ENCODE measurements around the gene OPCML.
A peak's percentile ranks its signal among the peaks of the same experiment; 100 is the strongest.

The OPCML gene

GRCh38 chr11:133403900-133404299, 128.4 kb downstream of the OPCML start:
- H3K4me3 ChIP-seq, result no peak overlapping the region
- no peaks in the 10 kb centered on the region for H3K4me1 ChIP-seq
- no peaks in the 10 kb centered on the region for H3K36me3 ChIP-seq (replicated peaks)
- DNase-seq (ENCODE audit: low spot score in 2 of 2), result peak; percentile 3 to 20
- no peaks in the 10 kb centered on the region for H3K27me3 ChIP-seq (ENCODE audit: low read depth)
- no peaks in the 10 kb centered on the region for H3K9me3 ChIP-seq
- in situ Hi-C loops (cut with MboI; ENCODE audit: low sequenced_read_pairs), result no loop called here

GRCh38 chr11:133402551-133402950, 129.8 kb downstream of the OPCML start:
- no peak overlapping the region for H3K4me3 ChIP-seq
- H3K27me3 ChIP-seq (ENCODE audit: low read depth), result no peaks in the 10 kb centered on the region
- DNase-seq (ENCODE audit: low spot score in 2 of 2), result no peak
- no peaks in the 10 kb centered on the region for H3K4me1 ChIP-seq
- H3K9me3 ChIP-seq, result no peaks in the 10 kb centered on the region
- H3K36me3 ChIP-seq (replicated peaks), result no peaks in the 10 kb centered on the region
- in situ Hi-C loops (cut with MboI; ENCODE audit: low sequenced_read_pairs), result no loop called here

- in situ Hi-C loops (cut with MboI; ENCODE audit: low sequenced_read_pairs), result no loop called here
- Histone ChIP-seq H3K4me1 (no peaks in the 10 kb centered on the region), H3K27me3 (ENCODE audit: low read depth) (no peaks in the 10 kb centered on the region), H3K36me3 (replicated peaks) (no peaks in the 10 kb centered on the region), H3K4me3 (no peak overlapping the region), H3K9me3 (no peaks in the 10 kb centered on the region)
- no peak for DNase-seq (ENCODE audit: low spot score in 2 of 2)
These were observed 132.3 kb downstream of the OPCML start for GRCh38 chr11:133399855-133400625.

GRCh38 chr11:133399294-133399693, 133.0 kb downstream of the OPCML start:
- Histone ChIP-seq H3K27me3 (ENCODE audit: low read depth) (no peaks in the 10 kb centered on the region), H3K9me3 (no peaks in the 10 kb centered on the region), H3K4me3 (no peak overlapping the region), H3K36me3 (replicated peaks) (no peaks in the 10 kb centered on the region), H3K4me1 (no peaks in the 10 kb centered on the region)
- DNase-seq (ENCODE audit: low spot score in 2 of 2), result no peak
- in situ Hi-C loops (cut with MboI; ENCODE audit: low sequenced_read_pairs), result no loop called here

GRCh38 chr11:133390803-133391202, 141.5 kb downstream of the OPCML start:
- DNase-seq (ENCODE audit: low spot score in 2 of 2), result no peak
- Histone ChIP-seq H3K27me3 (ENCODE audit: low read depth) (no peaks in the 10 kb centered on the region), H3K4me1 (no peaks in the 10 kb centered on the region), H3K36me3 (replicated peaks) (no peaks in the 10 kb centered on the region), H3K4me3 (no peak overlapping the region), H3K9me3 (no peaks in the 10 kb centered on the region)
- in situ Hi-C loops (cut with MboI; ENCODE audit: low sequenced_read_pairs), result no loop called here

- no peak for DNase-seq (ENCODE audit: low spot score in 2 of 2)
- in situ Hi-C loops (cut with MboI; ENCODE audit: low sequenced_read_pairs), result no loop called here
- H3K27me3 ChIP-seq (ENCODE audit: low read depth), result no peaks in the 10 kb centered on the region
- H3K4me1 ChIP-seq, result no peaks in the 10 kb centered on the region
- H3K4me3 ChIP-seq, result no peak overlapping the region
- no peaks in the 10 kb centered on the region for H3K9me3 ChIP-seq
- H3K36me3 ChIP-seq (replicated peaks), result no peaks in the 10 kb centered on the region
These were observed 143.2 kb downstream of the OPCML start for GRCh38 chr11:133388975-133389568.

- Histone ChIP-seq H3K4me3 (no peak overlapping the region), H3K4me1 (no peaks in the 10 kb centered on the region), H3K27me3 (ENCODE audit: low read depth) (no peaks in the 10 kb centered on the region), H3K36me3 (replicated peaks) (no peaks in the 10 kb centered on the region), H3K9me3 (no peaks in the 10 kb centered on the region)
- in situ Hi-C loops (cut with MboI; ENCODE audit: low sequenced_read_pairs), result no loop called here
- DNase-seq (ENCODE audit: low spot score in 2 of 2), result no peak
These were observed 144.0 kb downstream of the OPCML start for GRCh38 chr11:133388260-133388659.

GRCh38 chr11:133386852-133387251, 145.4 kb downstream of the OPCML start:
- Histone ChIP-seq H3K4me1 (no peaks in the 10 kb centered on the region), H3K36me3 (replicated peaks) (no peaks in the 10 kb centered on the region), H3K4me3 (no peak overlapping the region), H3K9me3 (no peaks in the 10 kb centered on the region), H3K27me3 (ENCODE audit: low read depth) (no peaks in the 10 kb centered on the region)
- in situ Hi-C loops (cut with MboI; ENCODE audit: low sequenced_read_pairs), result no loop called here
- no peak for DNase-seq (ENCODE audit: low spot score in 2 of 2)

GRCh38 chr11:133386262-133386661, 146.0 kb downstream of the OPCML start:
- no peaks in the 10 kb centered on the region for H3K9me3 ChIP-seq
- H3K36me3 ChIP-seq (replicated peaks), result no peaks in the 10 kb centered on the region
- DNase-seq (ENCODE audit: low spot score in 2 of 2), result no peak
- H3K4me3 ChIP-seq, result no peak overlapping the region
- H3K4me1 ChIP-seq, result no peaks in the 10 kb centered on the region
- H3K27me3 ChIP-seq (ENCODE audit: low read depth), result no peaks in the 10 kb centered on the region
- in situ Hi-C loops (cut with MboI; ENCODE audit: low sequenced_read_pairs), result no loop called here

GRCh38 chr11:133385781-133386180, 146.5 kb downstream of the OPCML start:
- H3K36me3 ChIP-seq (replicated peaks), result no peaks in the 10 kb centered on the region
- no peaks in the 10 kb centered on the region for H3K27me3 ChIP-seq (ENCODE audit: low read depth)
- DNase-seq (ENCODE audit: low spot score in 2 of 2), result no peak
- in situ Hi-C loops (cut with MboI; ENCODE audit: low sequenced_read_pairs), result no loop called here
- no peaks in the 10 kb centered on the region for H3K9me3 ChIP-seq
- no peak overlapping the region for H3K4me3 ChIP-seq
- no peaks in the 10 kb centered on the region for H3K4me1 ChIP-seq

- DNase-seq (ENCODE audit: low spot score in 2 of 2), result no peak
- H3K36me3 ChIP-seq (replicated peaks), result no peaks in the 10 kb centered on the region
- in situ Hi-C loops (cut with MboI; ENCODE audit: low sequenced_read_pairs), result no loop called here
- H3K4me3 ChIP-seq, result no peak overlapping the region
- no peaks in the 10 kb centered on the region for H3K27me3 ChIP-seq (ENCODE audit: low read depth)
- no peaks in the 10 kb centered on the region for H3K9me3 ChIP-seq
- H3K4me1 ChIP-seq, result no peaks in the 10 kb centered on the region
These were observed 147.6 kb downstream of the OPCML start for GRCh38 chr11:133384731-133385130.

- no peaks in the 10 kb centered on the region for H3K36me3 ChIP-seq (replicated peaks)
- no peak for DNase-seq (ENCODE audit: low spot score in 2 of 2)
- H3K4me1 ChIP-seq, result no peaks in the 10 kb centered on the region
- no peak overlapping the region for H3K4me3 ChIP-seq
- no peaks in the 10 kb centered on the region for H3K9me3 ChIP-seq
- no peaks in the 10 kb centered on the region for H3K27me3 ChIP-seq (ENCODE audit: low read depth)
- in situ Hi-C loops (cut with MboI; ENCODE audit: low sequenced_read_pairs), result no loop called here
These were observed 148.6 kb downstream of the OPCML start for GRCh38 chr11:133383689-133384088.

- Histone ChIP-seq H3K9me3 (no peaks in the 10 kb centered on the region), H3K36me3 (replicated peaks) (no peaks in the 10 kb centered on the region), H3K27me3 (ENCODE audit: low read depth) (no peaks in the 10 kb centered on the region), H3K4me1 (no peaks in the 10 kb centered on the region), H3K4me3 (no peak overlapping the region)
- no peak for DNase-seq (ENCODE audit: low spot score in 2 of 2)
- in situ Hi-C loops (cut with MboI; ENCODE audit: low sequenced_read_pairs), result no loop called here
These were observed 149.1 kb downstream of the OPCML start for GRCh38 chr11:133383201-133383600.

- in situ Hi-C loops (cut with MboI; ENCODE audit: low sequenced_read_pairs), result no loop called here
- Histone ChIP-seq H3K4me1 (no peaks in the 10 kb centered on the region), H3K27me3 (ENCODE audit: low read depth) (no peaks in the 10 kb centered on the region), H3K4me3 (no peak overlapping the region), H3K36me3 (replicated peaks) (no peaks in the 10 kb centered on the region), H3K9me3 (no peaks in the 10 kb centered on the region)
- DNase-seq (ENCODE audit: low spot score in 2 of 2), result no peak
These were observed 150.0 kb downstream of the OPCML start for GRCh38 chr11:133382131-133382812.
